ENCODE results near the gene USP3.

GRCh38 chr15:63517202-63517601 lies 12.8 kb downstream of the USP3 start:
- TF ChIP-seq YY1 (IDR thresholded peaks at IDR 0.05; ENCODE audit: low read depth) = no peak
- TF ChIP-seq REST (IDR thresholded peaks at IDR 0.05; ENCODE audit: low read depth) = no peak
- TF ChIP-seq FOXM1 (IDR thresholded peaks at IDR 0.05; ENCODE audit: borderline replicate concordance, low read depth) = no peak
- no peak for TF ChIP-seq EP300 (IDR thresholded peaks at IDR 0.05; ENCODE audit: borderline replicate concordance)
- TF ChIP-seq CEBPB (IDR thresholded peaks at IDR 0.05) = no peak
- no peak for TF ChIP-seq NFIC (IDR thresholded peaks at IDR 0.05)
- TF ChIP-seq, protein P1, sequence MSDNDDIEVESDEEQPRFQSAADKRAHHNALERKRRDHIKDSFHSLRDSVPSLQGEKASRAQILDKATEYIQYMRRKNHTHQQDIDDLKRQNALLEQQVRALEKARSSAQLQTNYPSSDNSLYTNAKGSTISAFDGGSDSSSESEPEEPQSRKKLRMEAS (IDR thresholded peaks at IDR 0.05) = no peak
- TF ChIP-seq TEAD4 (IDR thresholded peaks at IDR 0.05) = no peak
- TF ChIP-seq RAD21 (IDR thresholded peaks at IDR 0.05; ENCODE audit: low read depth) = no peak
- TF ChIP-seq EGR1 (IDR thresholded peaks at IDR 0.05) = no peak
